B cell (primary cell): ENCODE data around the gene SEMA4G. TPM values are rescaled to one million over a fixed set of nuclear protein-coding genes. Genes with fewer than 3 reads are reported as not detected.

Source experiments
- ATAC-seq: fragments of 200-7000 bp; cut with Tn5 transposase; one replicate; pipeline ENCODE4 v1.10.0; 2021; ENCODE audit warnings: low read depth, mild to moderate bottlenecking, moderate number of reproducible peaks, moderate library complexity
- CTCF ChIA-PET: fragments of 350-600 bp; sonication (Branson Sonifier 250); formaldehyde crosslinking; loops from one replicate; lab custom pipeline; 2021; ENCODE audit warnings: antibody characterized with exemption, inconsistent platforms; lab: Charles Lee
- POLR2A ChIA-PET: fragments of 350-600 bp; sonication (Branson Sonifier 250); formaldehyde crosslinking; loops from one replicate; lab custom pipeline; 2021; ENCODE audit warnings: antibody characterized with exemption; lab: Charles Lee
- DNase-seq: peaks from one replicate; pipeline ENCODE4 v3.0.0; 2013
- H2AFZ ChIP-seq: 2 replicates; pipeline ENCODE4 v1.6.1; 2012; ENCODE audit warnings: mild to moderate bottlenecking, low read depth, low read length; ENCODE audit not compliant: insufficient read depth, poor library complexity, severe bottlenecking
- H3K27ac ChIP-seq, 2 donors: 1 replicate in 1 of 2; 2 replicates in 1 of 2; pipeline ENCODE4 v1.5.1; 2012 to 2013; ENCODE audit warnings: low read length in 2 of 2, mild to moderate bottlenecking in 2 of 2, moderate library complexity in 1 of 2
- H3K27me3 ChIP-seq, 4 experiments: fragments of 200-600 bp in 1 of 4; sonication (generic) in 1 of 4; replicated peaks in 1 of 4; 1 replicate in 2 of 4; 2 replicates in 2 of 4; pipeline versions ENCODE4 v1.6.1 to v1.7.0; 2013 to 2016; ENCODE audit warnings: low read length in 3 of 4, mild to moderate bottlenecking in 2 of 4, mixed read lengths in 1 of 4, moderate library complexity in 1 of 4; ENCODE audit not compliant: insufficient read depth in 4 of 4, control insufficient read depth in 3 of 4; ENCODE audit errors: control extremely low read depth in 1 of 4
- H3K36me3 ChIP-seq, 2 experiments: replicated peaks in 1 of 2; 1 replicate in 1 of 2; 2 replicates in 1 of 2; pipeline versions ENCODE4 v1.6.1 to v1.7.1; 2013; ENCODE audit warnings: low read length in 1 of 2; ENCODE audit not compliant: insufficient read depth in 2 of 2, control insufficient read depth in 1 of 2; ENCODE audit errors: control extremely low read depth in 1 of 2, extremely low read depth in 1 of 2
- H3K4me1 ChIP-seq, 2 donors: fragments of 200-600 bp in 1 of 2; sonication (generic) in 1 of 2; 1 replicate in 1 of 2; 2 replicates in 1 of 2; pipeline versions ENCODE4 v1.5.1 to v1.6.1; 2013 to 2017; ENCODE audit warnings: low read length in 2 of 2; ENCODE audit not compliant: control insufficient read depth in 2 of 2, insufficient read depth in 2 of 2
- H3K4me2 ChIP-seq: replicated peaks from 2 replicates; pipeline ENCODE3; 2012; ENCODE audit warnings: mild to moderate bottlenecking, low read depth, low read length; ENCODE audit not compliant: poor library complexity, severe bottlenecking
- H3K4me3 ChIP-seq, 5 experiments: fragments of 200-600 bp in 1 of 5; sonication (generic) in 1 of 5; 1 replicate in 3 of 5; 2 replicates in 2 of 5; pipeline versions ENCODE4 v1.5.1 to v1.7.0; 2011 to 2016; ENCODE audit warnings: low read length in 4 of 5, mild to moderate bottlenecking in 4 of 5, low read depth in 2 of 5, control low read depth in 1 of 5, moderate library complexity in 1 of 5; ENCODE audit not compliant: insufficient read depth in 1 of 5; ENCODE audit errors: control extremely low read depth in 1 of 5, extremely low read depth in 1 of 5
- H3K79me2 ChIP-seq: fragments of 200-600 bp; sonication (generic); one replicate; pipeline ENCODE4 v1.6.0; 2016; ENCODE audit warnings: low read length; ENCODE audit not compliant: control insufficient read depth, insufficient read depth
- H3K9ac ChIP-seq: fragments of 200-600 bp; sonication (generic); 2 replicates; pipeline ENCODE4 v1.6.1; 2017; ENCODE audit warnings: mild to moderate bottlenecking, low read length, moderate library complexity
- H3K9me3 ChIP-seq, 3 donors: one replicate each; pipeline versions ENCODE4 v1.6.1 to v1.7.1; 2013; ENCODE audit warnings: low read length in 2 of 3; ENCODE audit not compliant: control insufficient read depth in 2 of 3, insufficient read depth in 1 of 3; ENCODE audit errors: control extremely low read depth in 1 of 3
- H4K20me1 ChIP-seq: 2 replicates; pipeline ENCODE4 v1.6.0; 2012; ENCODE audit warnings: mild to moderate bottlenecking, low read length; ENCODE audit not compliant: insufficient read depth, control insufficient read depth, poor library complexity, severe bottlenecking
- H3K27ac Mint-ChIP-seq: one replicate; pipeline ENCODE4 v1.8.0; 2021; ENCODE audit warnings: mixed read lengths
- H3K27me3 Mint-ChIP-seq: one replicate; pipeline ENCODE4 v1.8.0; 2021; ENCODE audit warnings: mixed read lengths
- H3K4me1 Mint-ChIP-seq: one replicate; pipeline ENCODE4 v1.8.0; 2021; ENCODE audit warnings: mixed read lengths
- H3K4me3 Mint-ChIP-seq: one replicate; pipeline ENCODE4 v1.8.0; 2021; ENCODE audit warnings: mixed read lengths
- H3K9me3 Mint-ChIP-seq: one replicate; pipeline ENCODE4 v1.8.0; 2022; ENCODE audit warnings: mixed read lengths; ENCODE audit not compliant: insufficient read depth
- CTCF ChIP-seq: fragments of 200-600 bp; IDR thresholded peaks from one replicate; pipeline ENCODE4 v1.8.0; 2022; ENCODE audit warnings: antibody characterized with exemption, mild to moderate bottlenecking
- EZH2 ChIP-seq: IDR thresholded peaks from 2 replicates; pipeline ENCODE4 v1.6.1; 2012; ENCODE audit warnings: borderline replicate concordance, low read depth, mild to moderate bottlenecking, moderate library complexity, low read length; ENCODE audit not compliant: insufficient read depth, poor library complexity, severe bottlenecking
- WGBS: methylation state at CpG from one replicate; pipeline ENCODE4 v1.1.5; 2013; ENCODE audit warnings: missing lambda C conversion rate; ENCODE audit not compliant: insufficient coverage; 5-methylcytosine and 5-hydroxymethylcytosine counted together
- intact Hi-C: fragments of 100-400 bp; cut with micrococcal nuclease; formaldehyde crosslinking; loops from one replicate; pipeline ENCODE4 v1.10.0; 2022
- polyA plus RNA-seq: library from polyadenylated mRNA; depleted of rRNA; stranded (reverse); fragments of >200 nt; gene quantifications from 2 replicates; pipeline ENCODE4 v1.2.3, GENCODE V29; 2012
- total RNA-seq, 2 donors: library from RNA; stranded (reverse); fragments of 120-200 nt in 1 of 2; gene quantifications; 1 replicate in 1 of 2; 2 replicates in 1 of 2; pipeline versions ENCODE4 v1.2.3 to v1.2.4, GENCODE V29; 2013 to 2022

SEMA4G gene
- total and polyA plus RNA-seq, 2 donors (not counting 1 experiment from before 2014, with no cell fraction given) = 0.84 to 0.96 TPM

GRCh38 chr10:101005361-101005760, 36.1 kb downstream of the SEMA4G start:
- Histone ChIP-seq H2AFZ (no peak overlapping the region), H3K4me3 (no peak overlapping the region), H3K9me3 (no peaks in the 10 kb centered on the region), H3K9ac (no peak overlapping the region), H3K27ac (no peak overlapping the region), H3K27me3 (no peaks in the 10 kb centered on the region), H3K36me3 (peaks cover 0 to 12% of the 10 kb centered on the region in 2 experiments), H3K4me2 (no peak overlapping the region), H3K4me1 (peaks cover 2 to 6% of the 10 kb centered on the region in 2 donors), H4K20me1 (peaks cover 19% of the 10 kb centered on the region), H3K79me2 (no peaks in the 10 kb centered on the region)
- intact Hi-C loops = no loop called here
- DNase-seq (no peak), ATAC-seq (no peak)
- ChIA-PET POLR2A (no interaction called here), CTCF (interaction anchor here (0.6 to 1.5 kb wide), 3 partner anchors 9 to 62 kb away, joined by 3 to 4 read pairs (median 4); no protein-coding TSS in a partner anchor)
- Mint-ChIP-seq H3K27me3 (no peaks in the 10 kb centered on the region), H3K27ac (no peak overlapping the region), H3K9me3 (no peaks in the 10 kb centered on the region), H3K4me1 (peaks cover 6% of the 10 kb centered on the region), H3K4me3 (no peak overlapping the region)
- no peak for TF ChIP-seq EZH2
- TF ChIP-seq CTCF = no peak
- 98% methylated on average over 19 of the region's 23 CpGs for WGBS

GRCh38 chr10:101005869-101006567, 36.7 kb downstream of the SEMA4G start:
- Mint-ChIP-seq H3K4me1 (peaks cover 3% of the 10 kb centered on the region), H3K9me3 (no peaks in the 10 kb centered on the region), H3K4me3 (no peak overlapping the region), H3K27me3 (no peaks in the 10 kb centered on the region), H3K27ac (no peak overlapping the region)
- H3K4me2 ChIP-seq = no peak overlapping the region
- DNase-seq = no peak
- intact Hi-C loops = no loop called here
- no peaks in the 10 kb centered on the region for H3K27me3 ChIP-seq
- H3K4me3 ChIP-seq = no peak overlapping the region
- ATAC-seq = no peak
- WGBS = 90% methylated on average over 2 of the region's 4 CpGs
- TF ChIP-seq CTCF (no peak), EZH2 (no peak)
- peaks cover 0 to 12% of the 10 kb centered on the region in 2 experiments for H3K36me3 ChIP-seq
- CTCF ChIA-PET = interaction anchor here (0.6 to 1.1 kb wide), 2 partner anchors 9 to 36 kb away, joined by 3 to 4 read pairs; partner anchors contain the start of gene SEMA4G
- POLR2A ChIA-PET = no interaction called here
- no peaks in the 10 kb centered on the region for H3K9me3 ChIP-seq
- H2AFZ ChIP-seq = no peak overlapping the region
- no peaks in the 10 kb centered on the region for H3K79me2 ChIP-seq
- no peak overlapping the region for H3K27ac ChIP-seq
- no peak overlapping the region for H3K9ac ChIP-seq
- H4K20me1 ChIP-seq = peaks cover 15% of the 10 kb centered on the region
- no peaks in the 10 kb centered on the region for H3K4me1 ChIP-seq
